ENCODE data around the gene TP53TG5. TPM values are rescaled to one million over a fixed set of nuclear protein-coding genes. Genes with fewer than 3 reads are reported as not detected.

Gene TP53TG5
- total RNA-seq, 2 experiments from 2014 or later = 0.36 TPM; not detected in 1

DNA sequence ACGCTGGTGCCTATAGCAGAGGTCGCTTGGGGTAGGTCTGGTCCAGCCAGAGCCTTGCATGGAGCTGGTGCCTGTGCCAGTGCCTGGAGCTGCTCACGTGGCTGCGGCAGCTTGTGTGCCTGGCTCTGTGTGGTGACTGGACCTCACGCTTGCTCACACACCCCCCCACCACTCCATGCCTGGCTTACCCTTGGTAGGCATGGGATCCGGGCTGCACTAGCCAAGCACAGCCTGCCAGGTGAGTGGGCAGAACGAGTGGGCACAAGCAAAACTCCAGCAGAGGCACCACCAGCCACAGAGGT lies 16.9 kb upstream of the TP53TG5 start:
- TF ChIP-seq, protein P1, sequence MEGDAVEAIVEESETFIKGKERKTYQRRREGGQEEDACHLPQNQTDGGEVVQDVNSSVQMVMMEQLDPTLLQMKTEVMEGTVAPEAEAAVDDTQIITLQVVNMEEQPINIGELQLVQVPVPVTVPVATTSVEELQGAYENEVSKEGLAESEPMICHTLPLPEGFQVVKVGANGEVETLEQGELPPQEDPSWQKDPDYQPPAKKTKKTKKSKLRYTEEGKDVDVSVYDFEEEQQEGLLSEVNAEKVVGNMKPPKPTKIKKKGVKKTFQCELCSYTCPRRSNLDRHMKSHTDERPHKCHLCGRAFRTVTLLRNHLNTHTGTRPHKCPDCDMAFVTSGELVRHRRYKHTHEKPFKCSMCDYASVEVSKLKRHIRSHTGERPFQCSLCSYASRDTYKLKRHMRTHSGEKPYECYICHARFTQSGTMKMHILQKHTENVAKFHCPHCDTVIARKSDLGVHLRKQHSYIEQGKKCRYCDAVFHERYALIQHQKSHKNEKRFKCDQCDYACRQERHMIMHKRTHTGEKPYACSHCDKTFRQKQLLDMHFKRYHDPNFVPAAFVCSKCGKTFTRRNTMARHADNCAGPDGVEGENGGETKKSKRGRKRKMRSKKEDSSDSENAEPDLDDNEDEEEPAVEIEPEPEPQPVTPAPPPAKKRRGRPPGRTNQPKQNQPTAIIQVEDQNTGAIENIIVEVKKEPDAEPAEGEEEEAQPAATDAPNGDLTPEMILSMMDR (IDR thresholded peaks at IDR 0.05) = no peak
- H3K9me3 ChIP-seq (ENCODE audit: control insufficient read depth in 1 of 2, insufficient read depth in 1 of 2, low read length in 2 of 2) = peaks cover 0 to 6% of the 10 kb centered on the region in 2 experiments
- H3K4me1 Mint-ChIP-seq (ENCODE audit: low read depth) = no peaks in the 10 kb centered on the region
- H3K27me3 Mint-ChIP-seq = no peaks in the 10 kb centered on the region
- H3K4me3 Mint-ChIP-seq = no peak overlapping the region
- H3K27ac ChIP-seq (ENCODE audit: low read depth in 1 of 2, low read length in 2 of 2) = no peak overlapping the region
- no peak for ATAC-seq (ENCODE audit: poor library complexity)
- H3K36me3 ChIP-seq (ENCODE audit: insufficient read depth, low read length) = peaks cover 6% of the 10 kb centered on the region
- H3K9me3 Mint-ChIP-seq = peaks cover 6% of the 10 kb centered on the region
- peaks cover 5% of the 10 kb centered on the region for H3K36me3 Mint-ChIP-seq (ENCODE audit: low read depth)
- DNase-seq = no peak
- ChIA-PET POLR2A (no interaction called here), CTCF (no interaction called here)
- no peaks in the 10 kb centered on the region for H3K4me1 ChIP-seq (ENCODE audit: insufficient read depth, low read length)
- H3K27ac Mint-ChIP-seq = no peak overlapping the region
- intact Hi-C loops (cut with DNase I, micrococcal nuclease) = no loop called here
- no peak overlapping the region for H3K4me3 ChIP-seq (ENCODE audit: low read length)
- H3K27me3 ChIP-seq (ENCODE audit: control insufficient read depth in 1 of 2, insufficient read depth in 2 of 2, low read length in 2 of 2) = no peaks in the 10 kb centered on the region

GRCh38 chr20:45394221-45395113 lies 16.3 kb upstream of the TP53TG5 start:
- Histone ChIP-seq H3K27ac (ENCODE audit: low read depth in 1 of 2, low read length in 2 of 2) (no peak overlapping the region), H3K4me1 (ENCODE audit: insufficient read depth, low read length) (no peaks in the 10 kb centered on the region), H3K4me3 (ENCODE audit: low read length) (no peak overlapping the region), H3K9me3 (ENCODE audit: control insufficient read depth in 1 of 2, insufficient read depth in 1 of 2, low read length in 2 of 2) (peaks cover 0 to under 1% of the 10 kb centered on the region in 2 experiments), H3K36me3 (ENCODE audit: insufficient read depth, low read length) (peaks cover 6% of the 10 kb centered on the region), H3K27me3 (ENCODE audit: control insufficient read depth in 1 of 2, insufficient read depth in 2 of 2, low read length in 2 of 2) (no peaks in the 10 kb centered on the region)
- DNase-seq (no peak), ATAC-seq (ENCODE audit: poor library complexity) (no peak)
- TF ChIP-seq, protein P1 (IDR thresholded peaks at IDR 0.05) = no peak
- H3K27me3 Mint-ChIP-seq = no peaks in the 10 kb centered on the region
- H3K27ac Mint-ChIP-seq = no peak overlapping the region
- H3K9me3 Mint-ChIP-seq = no peaks in the 10 kb centered on the region
- POLR2A ChIA-PET = no interaction called here
- no peak overlapping the region for H3K4me3 Mint-ChIP-seq
- CTCF ChIA-PET = interaction anchor here (2.4 kb wide), 1 partner anchor 21 kb away, joined by 8 read pairs; no protein-coding TSS in a partner anchor
- intact Hi-C loops (cut with DNase I, micrococcal nuclease) = no loop called here
- H3K4me1 Mint-ChIP-seq (ENCODE audit: low read depth) = no peaks in the 10 kb centered on the region
- H3K36me3 Mint-ChIP-seq (ENCODE audit: low read depth) = no peaks in the 10 kb centered on the region

DNA sequence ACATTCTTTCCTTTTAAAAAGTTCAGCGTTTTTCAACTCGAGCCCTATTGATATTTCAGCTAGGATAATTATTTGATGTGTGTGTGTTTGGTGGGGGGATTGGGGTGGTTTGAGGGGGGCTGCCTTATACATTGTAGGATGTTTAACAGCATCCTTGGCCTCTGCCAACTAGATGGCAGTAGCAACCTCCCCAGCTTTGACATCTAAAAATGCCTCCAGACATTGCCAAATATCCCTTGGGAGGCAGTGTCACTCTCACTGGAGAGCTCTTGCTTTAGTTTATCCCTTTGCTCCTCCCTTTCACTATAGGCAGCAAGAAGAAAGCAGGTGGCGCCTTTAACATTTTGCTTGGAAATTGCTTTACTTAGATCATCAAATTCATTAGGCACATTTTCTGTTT lies 14.6 kb upstream of the TP53TG5 start:
- H3K4me3 ChIP-seq (ENCODE audit: low read length) = no peak overlapping the region
- Mint-ChIP-seq H3K9me3 (no peaks in the 10 kb centered on the region), H3K4me1 (ENCODE audit: low read depth) (no peaks in the 10 kb centered on the region), H3K27me3 (no peaks in the 10 kb centered on the region), H3K36me3 (ENCODE audit: low read depth) (peaks cover 8% of the 10 kb centered on the region), H3K27ac (no peak overlapping the region), H3K4me3 (no peak overlapping the region)
- no peaks in the 10 kb centered on the region for H3K27me3 ChIP-seq (ENCODE audit: control insufficient read depth in 1 of 2, insufficient read depth in 2 of 2, low read length in 2 of 2)
- H3K27ac ChIP-seq (ENCODE audit: low read depth in 1 of 2, low read length in 2 of 2) = no peak overlapping the region
- ATAC-seq (ENCODE audit: poor library complexity) (no peak), DNase-seq (no peak)
- POLR2A ChIA-PET = interaction anchor here (1.0 to 1.4 kb wide), 2 partner anchors 23 to 30 kb away, joined by 3 read pairs; partner anchors contain the start of genes PIGT and SYS1
- intact Hi-C loops (cut with DNase I, micrococcal nuclease) = no loop called here
- H3K36me3 ChIP-seq (ENCODE audit: insufficient read depth, low read length) = peaks cover 6% of the 10 kb centered on the region
- CTCF ChIA-PET = interaction anchor here (0.6 to 2.4 kb wide), 3 partner anchors 19 to 44 kb away, joined by 3 to 8 read pairs (median 3); no protein-coding TSS in a partner anchor
- TF ChIP-seq, protein P1 (IDR thresholded peaks at IDR 0.05) = no peak
- no peaks in the 10 kb centered on the region for H3K4me1 ChIP-seq (ENCODE audit: insufficient read depth, low read length)
- H3K9me3 ChIP-seq (ENCODE audit: control insufficient read depth in 1 of 2, insufficient read depth in 1 of 2, low read length in 2 of 2) = no peaks in the 10 kb centered on the region

Measured in CD4-positive, alpha-beta T cell (primary cell).